DMS53 treated with DMSO at 0.1 percent for 48 hours (cell line): ENCODE data around the gene SIAH3.
"Not testable (repeated sequence)": the region's sequence is repeated elsewhere in the genome, so short reads cannot be mapped to it uniquely, and the experiment has no call there.

Experiments
- DNase-seq: peaks from one replicate; lab custom pipeline; 2025; ENCODE audit not compliant: unreplicated experiment; lab: John Stamatoyannopoulos, UW

The SIAH3 gene

DNA sequence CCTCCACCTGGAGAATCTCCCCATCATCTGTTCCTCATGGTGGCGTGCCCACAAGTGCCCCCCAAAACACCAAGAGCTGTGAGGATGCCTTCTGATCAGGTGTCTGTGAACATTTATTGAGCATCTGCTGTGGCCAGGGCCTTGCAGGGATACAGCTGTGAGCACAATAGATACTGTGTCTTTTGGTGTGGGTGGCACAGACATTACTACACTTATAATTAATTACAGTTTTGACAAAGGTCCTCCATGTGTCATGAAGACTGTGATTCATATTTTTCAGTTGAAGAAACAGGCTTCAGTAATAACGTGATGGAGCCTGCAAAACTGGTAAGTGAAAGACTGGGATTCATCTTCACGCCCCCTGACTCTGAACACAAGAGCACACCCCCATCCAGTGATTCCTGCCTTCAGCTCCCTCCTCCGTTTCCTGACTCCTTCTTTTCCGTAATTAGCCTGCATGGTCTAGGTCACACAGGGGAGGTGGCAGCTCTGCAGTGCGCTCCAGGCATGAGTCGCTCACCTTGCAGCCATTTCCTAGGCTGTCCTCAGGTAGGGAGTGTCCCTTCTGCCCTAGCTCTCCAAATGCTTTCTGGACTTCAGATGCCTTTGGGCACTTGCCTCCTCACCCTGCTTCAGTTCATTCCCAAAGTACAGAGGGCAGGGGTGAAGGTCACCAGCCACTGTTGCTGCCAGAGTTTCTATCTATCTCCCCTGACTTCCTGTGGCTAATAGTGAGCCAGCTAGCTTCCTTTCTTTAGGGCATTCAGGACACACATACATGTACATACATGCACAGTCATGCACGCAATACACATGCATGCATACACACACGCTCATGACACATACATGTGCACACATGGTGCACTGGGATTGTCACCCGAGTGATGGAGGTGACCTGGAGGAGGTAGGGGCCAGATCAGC lies 66.5 kb downstream of the SIAH3 start:
- DNase-seq, result no peak

GRCh38 chr13:45783346-45784043 lies 68.1 kb downstream of the SIAH3 start:
- no peak for DNase-seq

- no peak for DNase-seq
Measured at GRCh38 chr13:45782327-45783045, 69.1 kb downstream of the SIAH3 start.

DNA sequence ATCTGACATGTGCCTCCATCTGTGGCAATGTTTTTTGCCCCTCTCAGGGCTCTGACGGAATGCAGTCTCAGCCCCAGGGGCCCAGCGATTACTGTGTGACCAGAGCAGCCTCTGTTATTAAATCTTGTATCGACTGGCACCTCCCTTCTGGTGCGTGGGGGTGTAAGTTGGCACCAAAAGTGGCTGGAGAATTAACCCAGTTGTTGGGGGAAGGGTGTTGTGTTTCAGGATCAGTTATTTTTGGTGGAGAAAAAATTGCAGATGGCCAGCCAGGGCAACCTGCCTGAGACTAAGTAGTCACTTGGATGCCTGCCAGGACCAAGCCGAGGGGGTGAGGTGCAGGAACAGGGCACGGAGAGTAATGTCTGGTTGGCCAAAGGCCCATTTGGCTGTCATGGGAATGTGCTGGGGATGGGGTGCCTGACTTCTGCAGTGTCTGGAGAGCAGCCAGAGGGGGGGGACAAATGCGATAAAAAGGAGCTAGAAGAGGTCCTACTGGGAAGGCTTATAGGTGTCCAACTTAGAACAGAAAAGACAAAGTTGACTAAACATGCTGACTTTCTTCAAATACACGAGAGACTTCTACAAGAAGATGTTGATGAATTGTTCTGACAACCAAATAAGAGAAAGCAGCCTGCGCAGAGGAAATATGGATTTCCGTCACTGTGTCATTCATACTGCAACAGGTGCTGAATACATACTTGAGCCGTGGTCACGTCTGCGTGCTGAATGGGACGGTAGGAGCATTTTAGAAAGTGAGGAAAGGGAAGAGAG lies 69.8 kb downstream of the SIAH3 start:
- DNase-seq, result peak; percentile 52

- no peak for DNase-seq
Measured at GRCh38 chr13:45779901-45780300, 71.7 kb downstream of the SIAH3 start.

GRCh38 chr13:45778882-45779281 lies 72.7 kb downstream of the SIAH3 start:
- no peak for DNase-seq

DNA sequence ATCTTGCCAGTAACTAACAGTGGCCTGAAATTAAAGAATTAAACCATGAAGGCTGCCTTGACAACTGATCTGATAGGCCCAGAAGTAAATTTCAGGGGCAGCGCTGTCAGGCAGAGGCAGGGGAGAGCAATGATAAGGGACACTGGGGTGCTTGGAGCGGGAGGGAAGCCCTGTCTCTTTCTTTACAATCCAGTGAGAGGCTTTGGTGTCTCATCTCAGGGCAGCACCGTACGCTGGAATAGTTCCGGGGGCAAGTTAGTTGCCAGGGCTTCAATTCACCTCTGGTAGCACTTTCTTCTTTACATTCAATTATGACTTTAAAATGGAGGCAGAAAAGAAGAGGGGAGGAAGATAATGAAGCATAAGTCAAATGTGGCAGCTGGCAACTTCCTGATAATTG lies 74.8 kb downstream of the SIAH3 start:
- no peak for DNase-seq

GRCh38 chr13:45775401-45775963 lies 76.1 kb downstream of the SIAH3 start:
- no peak for DNase-seq

- DNase-seq, result no peak
Measured at GRCh38 chr13:45773944-45774343, 77.6 kb downstream of the SIAH3 start.

DNA sequence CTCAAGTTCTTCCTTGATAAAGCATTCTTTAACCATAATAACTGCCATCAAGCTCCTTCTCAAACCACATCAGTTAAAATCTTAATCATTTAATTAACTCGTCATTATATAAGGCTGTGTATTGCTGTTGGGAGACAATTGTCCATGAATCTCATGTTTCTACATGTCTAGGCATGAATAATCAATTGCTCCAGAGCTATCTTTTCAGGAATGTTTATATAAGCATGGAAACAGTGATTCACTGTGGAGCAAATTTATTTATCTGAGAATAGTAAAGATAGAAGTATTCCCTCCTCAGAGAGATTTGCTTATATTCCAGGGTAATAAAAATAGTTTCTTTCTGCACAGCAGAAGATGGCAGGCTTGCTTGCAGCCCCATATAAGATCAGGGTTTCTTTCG lies 78.3 kb downstream of the SIAH3 start:
- no peak for DNase-seq

GRCh38 chr13:45770886-45771285 lies 80.7 kb downstream of the SIAH3 start:
- DNase-seq, result no peak

DNA sequence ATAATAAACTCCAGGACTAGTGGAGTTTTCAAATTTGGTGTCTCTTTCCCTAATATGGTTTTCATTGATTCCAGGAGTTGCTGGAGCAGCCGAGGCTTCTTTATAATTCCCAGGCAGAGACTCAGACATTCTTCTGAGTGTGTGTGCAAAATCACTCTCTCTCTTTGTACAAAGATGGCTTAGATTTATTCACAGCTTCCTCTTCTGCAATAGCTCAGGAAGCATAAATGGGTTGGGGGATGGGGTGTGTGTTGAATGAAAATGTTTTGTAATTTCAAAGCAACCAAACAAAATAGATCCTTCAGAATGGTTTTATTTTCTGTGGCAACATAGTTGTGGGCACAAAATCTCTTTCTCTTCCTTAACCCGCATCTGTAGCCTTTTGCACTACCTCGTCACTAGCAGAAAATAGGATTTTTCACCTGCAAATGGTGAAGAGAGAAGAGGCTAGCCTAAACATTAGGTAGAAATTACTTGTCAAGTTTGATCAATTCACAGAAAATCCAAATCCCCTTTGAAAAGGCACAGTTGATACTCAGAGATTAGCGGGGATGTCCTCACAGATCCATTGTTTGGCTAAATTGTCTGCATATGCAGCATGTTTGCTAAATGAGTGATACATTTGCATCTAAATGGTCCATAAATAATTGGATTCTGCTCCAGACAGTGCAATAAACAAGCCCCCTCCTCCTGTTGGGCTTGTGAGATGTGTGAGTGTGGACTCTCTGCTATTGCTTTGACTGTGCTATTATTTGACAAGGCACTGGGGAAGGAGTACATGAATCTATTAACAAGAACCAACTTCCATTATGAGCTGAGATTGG lies 82.7 kb downstream of the SIAH3 start:
- no peak for DNase-seq

DNA sequence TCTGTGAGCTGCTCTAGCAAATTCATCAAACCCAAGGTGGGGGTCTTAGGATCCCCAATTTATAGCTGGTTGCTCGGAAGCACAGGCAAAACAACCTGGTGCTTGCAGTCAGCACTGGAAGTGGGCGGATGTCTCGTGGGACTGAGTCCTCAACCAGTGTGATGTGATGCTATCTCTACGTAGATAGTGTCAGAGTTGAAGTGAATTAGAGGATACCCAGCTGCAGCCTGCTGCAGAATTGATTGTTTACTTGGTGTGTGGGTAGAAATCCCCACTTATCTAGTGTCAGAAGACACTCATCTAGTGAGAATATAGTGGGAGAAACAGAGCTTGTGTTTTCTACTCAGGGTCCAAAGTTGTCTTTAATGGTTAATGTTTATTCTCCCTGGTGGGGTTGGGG lies 86.1 kb downstream of the SIAH3 start:
- DNase-seq, result no peak

DNA sequence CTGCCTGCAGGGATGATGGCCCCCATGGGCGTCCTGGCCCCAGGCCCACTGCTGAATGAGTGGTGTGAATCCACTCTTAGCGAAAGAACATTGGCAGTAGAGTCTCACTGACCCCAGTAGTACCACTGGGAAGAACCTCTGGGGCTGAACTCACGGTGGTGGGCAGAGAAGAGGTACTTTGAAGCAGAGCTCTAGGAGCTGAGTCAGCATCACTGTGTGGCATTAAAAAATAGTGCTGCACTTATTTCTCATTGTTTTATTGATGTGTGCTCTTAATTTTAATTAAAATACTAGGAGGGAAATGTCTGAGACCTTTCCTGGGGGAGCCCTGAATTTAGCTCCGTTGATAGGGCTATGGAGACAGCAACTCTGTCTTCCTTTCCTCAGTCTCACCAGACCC lies 88.1 kb downstream of the SIAH3 start:
- DNase-seq, result no peak

DNA sequence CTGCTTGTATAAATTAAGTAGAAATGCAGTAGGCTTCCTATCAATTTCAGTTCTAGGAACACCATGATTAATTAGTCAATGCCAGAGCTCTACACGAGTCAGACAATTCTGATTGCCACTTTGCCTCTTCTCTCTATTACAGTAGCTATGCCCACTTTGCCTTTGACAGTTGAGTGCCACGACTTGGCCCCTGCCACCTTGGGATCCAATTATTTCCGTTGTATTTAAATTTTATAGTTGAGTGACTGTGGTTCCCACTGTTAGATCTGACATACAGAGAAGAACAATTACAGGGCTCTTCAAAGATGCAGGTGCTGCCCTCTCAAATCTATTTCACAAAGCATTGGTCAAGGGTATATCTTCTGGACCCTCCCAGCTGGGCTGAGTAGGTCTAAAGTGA lies 94.0 kb downstream of the SIAH3 start:
- DNase-seq, result not testable (repeated sequence)

DNA sequence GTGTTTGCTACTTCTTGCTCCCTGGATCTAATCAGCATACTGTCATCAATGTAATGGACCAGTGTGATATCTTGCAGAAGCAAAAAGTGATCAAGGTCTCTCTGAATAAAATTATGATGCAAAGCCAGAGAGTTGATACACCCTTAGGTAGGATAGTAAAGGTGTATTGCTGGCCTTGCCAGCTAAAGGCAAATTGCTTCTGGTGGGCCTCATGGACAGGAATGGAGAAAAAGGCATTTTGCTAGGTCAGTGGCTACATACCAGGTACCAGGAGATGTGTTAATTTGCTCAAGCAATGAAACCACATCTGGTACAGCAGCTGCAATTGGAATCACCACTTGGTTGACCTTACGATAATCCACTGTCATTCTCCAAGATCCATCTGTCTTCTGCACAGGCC lies 95.1 kb downstream of the SIAH3 start:
- not testable (repeated sequence) for DNase-seq

DNA sequence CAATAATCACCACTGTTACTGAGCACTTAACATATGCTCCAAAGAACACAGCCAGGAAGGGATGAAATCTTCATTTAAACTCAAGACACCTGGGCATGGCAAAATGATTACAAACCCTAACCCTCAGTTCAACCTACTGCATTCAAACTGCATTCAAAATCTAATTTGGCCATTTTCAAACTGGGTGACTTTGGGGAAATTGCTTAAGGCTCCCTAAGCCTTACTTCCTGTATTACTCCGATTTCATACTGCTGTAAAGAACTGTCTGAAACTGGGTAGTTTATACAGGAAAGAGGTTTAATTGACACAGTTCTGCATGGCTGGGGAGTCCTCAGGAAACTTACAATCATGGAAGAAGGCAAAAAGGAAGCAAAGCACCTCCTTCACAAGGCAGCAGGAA lies 99.0 kb downstream of the SIAH3 start:
- DNase-seq, result no peak

GRCh38 chr13:45751885-45752284 lies 99.7 kb downstream of the SIAH3 start:
- DNase-seq, result no peak

- DNase-seq, result no peak
Measured at GRCh38 chr13:45750566-45750965, 101.0 kb downstream of the SIAH3 start.
